ENCODE measurements around the gene NCCRP1. TPM values are rescaled to one million over a fixed set of nuclear protein-coding genes. Genes with fewer than 3 reads are reported as not detected.
"Not testable (repeated sequence)": the region's sequence is repeated elsewhere in the genome, so short reads cannot be mapped to it uniquely, and the experiment has no call there.

NCCRP1 gene
- total and polyA plus RNA-seq, 2 donors (not counting 3 experiments of a cell fraction or from before 2014, with no cell fraction given) = 0.06 TPM; not detected in 1

DNA sequence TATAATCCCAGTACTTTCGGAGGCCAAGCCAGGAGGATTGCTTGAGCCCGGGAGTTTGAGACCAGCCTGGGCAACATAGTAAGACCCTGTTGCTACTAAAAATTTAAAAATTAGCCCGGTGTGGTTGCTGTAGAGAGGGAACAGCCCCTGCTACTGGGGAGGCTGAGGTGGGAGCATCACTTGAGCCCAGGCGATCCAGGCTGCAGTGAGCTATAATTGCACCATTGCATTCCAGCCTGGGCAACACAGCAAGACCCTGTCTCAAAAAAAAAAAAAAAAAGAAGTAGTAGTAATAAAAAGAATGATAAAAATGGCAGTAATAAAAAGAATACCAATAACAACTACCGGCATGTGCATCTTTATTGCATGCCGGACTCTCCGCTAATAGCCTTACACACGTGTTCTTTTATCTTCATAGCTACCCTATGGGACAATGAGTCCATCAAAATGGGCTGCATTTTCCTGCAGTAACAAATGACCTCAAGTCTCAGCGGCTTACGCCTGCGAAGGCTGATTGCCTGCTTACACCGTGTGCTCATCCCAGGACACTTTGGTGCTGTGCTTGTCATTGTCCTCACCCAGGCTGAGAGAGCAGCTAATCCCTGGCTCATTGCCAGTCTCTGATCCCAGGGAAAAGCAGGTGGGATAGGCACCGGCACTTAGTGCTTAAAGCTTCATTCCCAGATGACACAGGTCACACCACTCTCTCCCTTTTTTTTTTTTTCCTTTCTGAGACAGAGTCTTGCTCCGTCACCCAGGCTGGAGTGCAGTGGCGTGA, 21.7 kb downstream of the NCCRP1 start:
- FAIRE-seq (no peak), DNase-seq (ENCODE audit: low read depth, low spot score) (no peak)
- H3K27ac ChIP-seq (ENCODE audit: insufficient read depth, low read depth, low read length) = no peak overlapping the region
- no peaks in the 10 kb centered on the region for H3K4me1 ChIP-seq (ENCODE audit: control insufficient read depth, extremely low read depth, insufficient read depth, low read length)
- TF ChIP-seq MYC (IDR thresholded peaks at IDR 0.05; ENCODE audit: low read depth, low read length) (no peak), EZH2 (IDR thresholded peaks at IDR 0.05; ENCODE audit: borderline replicate concordance, low read depth, low read length, severe bottlenecking) (no peak), POLR2AphosphoS5 (IDR thresholded peaks at IDR 0.05; ENCODE audit: insufficient read depth, low read depth, low read length) (no peak), JUN (IDR thresholded peaks at IDR 0.05; ENCODE audit: borderline replicate concordance, insufficient read depth, insufficient read length, low read depth) (no peak), POLR2A (IDR thresholded peaks at IDR 0.05; ENCODE audit: low read depth, low read length) (no peak), FOS (IDR thresholded peaks at IDR 0.05; ENCODE audit: borderline replicate concordance, insufficient read depth, low read length) (no peak), GATA2 (IDR thresholded peaks at IDR 0.05; ENCODE audit: insufficient read depth, insufficient read length, low read depth, low read length) (no peak)
- TF ChIP-seq, protein P1, sequence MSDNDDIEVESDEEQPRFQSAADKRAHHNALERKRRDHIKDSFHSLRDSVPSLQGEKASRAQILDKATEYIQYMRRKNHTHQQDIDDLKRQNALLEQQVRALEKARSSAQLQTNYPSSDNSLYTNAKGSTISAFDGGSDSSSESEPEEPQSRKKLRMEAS (IDR thresholded peaks at IDR 0.05; ENCODE audit: insufficient read depth, insufficient read length) = no peak
- TF ChIP-seq, protein P2, sequence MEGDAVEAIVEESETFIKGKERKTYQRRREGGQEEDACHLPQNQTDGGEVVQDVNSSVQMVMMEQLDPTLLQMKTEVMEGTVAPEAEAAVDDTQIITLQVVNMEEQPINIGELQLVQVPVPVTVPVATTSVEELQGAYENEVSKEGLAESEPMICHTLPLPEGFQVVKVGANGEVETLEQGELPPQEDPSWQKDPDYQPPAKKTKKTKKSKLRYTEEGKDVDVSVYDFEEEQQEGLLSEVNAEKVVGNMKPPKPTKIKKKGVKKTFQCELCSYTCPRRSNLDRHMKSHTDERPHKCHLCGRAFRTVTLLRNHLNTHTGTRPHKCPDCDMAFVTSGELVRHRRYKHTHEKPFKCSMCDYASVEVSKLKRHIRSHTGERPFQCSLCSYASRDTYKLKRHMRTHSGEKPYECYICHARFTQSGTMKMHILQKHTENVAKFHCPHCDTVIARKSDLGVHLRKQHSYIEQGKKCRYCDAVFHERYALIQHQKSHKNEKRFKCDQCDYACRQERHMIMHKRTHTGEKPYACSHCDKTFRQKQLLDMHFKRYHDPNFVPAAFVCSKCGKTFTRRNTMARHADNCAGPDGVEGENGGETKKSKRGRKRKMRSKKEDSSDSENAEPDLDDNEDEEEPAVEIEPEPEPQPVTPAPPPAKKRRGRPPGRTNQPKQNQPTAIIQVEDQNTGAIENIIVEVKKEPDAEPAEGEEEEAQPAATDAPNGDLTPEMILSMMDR (IDR thresholded peaks at IDR 0.05; ENCODE audit: extremely low read depth in 1 of 2, insufficient read depth in 1 of 2, low read depth in 1 of 2, low read length in 2 of 2) = no peak
- H3K4me3 ChIP-seq (replicated peaks in 1 of 3; ENCODE audit: insufficient read depth in 1 of 3, low read depth in 1 of 3, low read length in 3 of 3) = no peak overlapping the region
- ChIA-PET CTCF (interaction anchor here (1.3 to 1.7 kb wide), 2 partner anchors 15 to 166 kb away, joined by 3 to 4 read pairs; no protein-coding TSS in a partner anchor), POLR2A (no interaction called here)
- no peaks in the 10 kb centered on the region for H3K9me3 ChIP-seq (replicated peaks; ENCODE audit: control insufficient read depth, insufficient read depth, low read length)
- H3K9me1 ChIP-seq (replicated peaks; ENCODE audit: control insufficient read depth, extremely low read depth, insufficient read depth, low read length) = no peaks in the 10 kb centered on the region
- no peak overlapping the region for H3K4me2 ChIP-seq (ENCODE audit: insufficient read depth, low read length)
- H3K9ac ChIP-seq (replicated peaks; ENCODE audit: extremely low read depth, insufficient read depth, low read length) = no peak overlapping the region
- dilution Hi-C loops (cut with MboI; ENCODE audit: extremely low pct_ligation_motif_present, low sequenced_read_pairs) = no loop called here
- H2AFZ ChIP-seq (ENCODE audit: low read depth, low read length) = no peak overlapping the region
- no peaks in the 10 kb centered on the region for H3K36me3 ChIP-seq (ENCODE audit: control insufficient read depth in 2 of 2, extremely low read depth in 1 of 2, insufficient read depth in 2 of 2, low read length in 2 of 2)
- H4K20me1 ChIP-seq (replicated peaks; ENCODE audit: control insufficient read depth, extremely low read depth, insufficient read depth, low read length) = no peaks in the 10 kb centered on the region
- intact Hi-C loops (cut with micrococcal nuclease) = no loop called here
- H3K79me2 ChIP-seq (ENCODE audit: control insufficient read depth, insufficient read depth, low read length) = no peaks in the 10 kb centered on the region
- no TSS peak for BruUV-seq (replicated peaks)
- H3K27me3 ChIP-seq (ENCODE audit: control insufficient read depth in 2 of 2, insufficient read depth in 2 of 2, low read length in 2 of 2) = peaks cover 0 to 2% of the 10 kb centered on the region in 2 experiments

GRCh38 chr19:39219108-39219507, 22.3 kb downstream of the NCCRP1 start:
- POLR2A ChIA-PET; H2AFZ ChIP-seq (ENCODE audit: low read depth, low read length); H3K36me3 ChIP-seq (ENCODE audit: control insufficient read depth in 2 of 2, extremely low read depth in 1 of 2, insufficient read depth in 2 of 2, low read length in 2 of 2); intact Hi-C loops (cut with micrococcal nuclease); dilution Hi-C loops (cut with MboI; ENCODE audit: extremely low pct_ligation_motif_present, low sequenced_read_pairs); H3K9me1 ChIP-seq (replicated peaks; ENCODE audit: control insufficient read depth, extremely low read depth, insufficient read depth, low read length); H3K27me3 ChIP-seq (ENCODE audit: control insufficient read depth in 2 of 2, insufficient read depth in 2 of 2, low read length in 2 of 2); H3K4me1 ChIP-seq (ENCODE audit: control insufficient read depth, extremely low read depth, insufficient read depth, low read length); H3K79me2 ChIP-seq (ENCODE audit: control insufficient read depth, insufficient read depth, low read length); BruUV-seq (replicated peaks); FAIRE-seq; H4K20me1 ChIP-seq (replicated peaks; ENCODE audit: control insufficient read depth, extremely low read depth, insufficient read depth, low read length); DNase-seq (ENCODE audit: low read depth, low spot score); H3K9ac ChIP-seq (replicated peaks; ENCODE audit: extremely low read depth, insufficient read depth, low read length); H3K4me3 ChIP-seq (replicated peaks in 1 of 3; ENCODE audit: insufficient read depth in 1 of 3, low read depth in 1 of 3, low read length in 3 of 3); H3K9me3 ChIP-seq (replicated peaks; ENCODE audit: control insufficient read depth, insufficient read depth, low read length); H3K27ac ChIP-seq (ENCODE audit: insufficient read depth, low read depth, low read length); H3K4me2 ChIP-seq (ENCODE audit: insufficient read depth, low read length): not testable (repeated sequence)
- CTCF ChIA-PET = interaction anchor here (1.3 to 1.7 kb wide), 2 partner anchors 16 to 167 kb away, joined by 3 to 4 read pairs; no protein-coding TSS in a partner anchor
